Skeletal muscle tissue (tissue), 4 donors: Measurements from ENCODE around the gene NCF4. TPM values are rescaled to one million over a fixed set of nuclear protein-coding genes. Genes with fewer than 3 reads are reported as not detected.

Experiments used
- H3K27ac ChIP-seq: one replicate; pipeline ENCODE4 v1.7.0; 2013; ENCODE audit warnings: mild to moderate bottlenecking, low read depth, low read length, inconsistent platforms
- H3K27me3 ChIP-seq, 3 donors: one replicate each; pipeline ENCODE4 v1.7.0; 2013; ENCODE audit warnings: low read length in 3 of 3; ENCODE audit not compliant: control insufficient read depth in 3 of 3, insufficient read depth in 3 of 3
- H3K36me3 ChIP-seq, 3 donors: one replicate each; pipeline ENCODE4 v1.7.0; 2013; ENCODE audit warnings: low read length in 3 of 3; ENCODE audit not compliant: control insufficient read depth in 3 of 3, insufficient read depth in 3 of 3
- H3K4me1 ChIP-seq, 3 donors: one replicate each; pipeline ENCODE4 v1.7.0; 2013; ENCODE audit warnings: low read length in 3 of 3, mild to moderate bottlenecking in 3 of 3; ENCODE audit not compliant: control insufficient read depth in 3 of 3, insufficient read depth in 3 of 3
- H3K4me3 ChIP-seq, 3 donors: one replicate each; pipeline ENCODE4 v1.7.0; 2013; ENCODE audit warnings: low read length in 3 of 3
- H3K9ac ChIP-seq, 3 donors: one replicate each; pipeline ENCODE4 v1.7.0; 2013; ENCODE audit warnings: low read length in 3 of 3, mild to moderate bottlenecking in 3 of 3, moderate library complexity in 2 of 3, low read depth in 1 of 3
- H3K9me3 ChIP-seq, 3 donors: one replicate each; pipeline ENCODE4 v1.7.0; 2013; ENCODE audit warnings: low read length in 3 of 3; ENCODE audit not compliant: control insufficient read depth in 3 of 3
- total RNA-seq: library from RNA; depleted of rRNA; stranded (reverse); fragments of >200 nt; gene quantifications from one replicate; pipeline ENCODE4 v1.2.3, GENCODE V29; 2014
- donor health status: Osteomylitis.

NCF4 gene
- total RNA-seq: 6.8 TPM

GRCh38 chr22:36860821-36861659 is at the start of gene NCF4:
Gene NCF4 (plus strand): TSS chr22:36861006. CDS start chr22:36861172, 166 bp downstream.
- Histone ChIP-seq H3K4me1 (peaks cover 18 to 23% (median 20%) of the 10 kb centered on the region in 3 donors), H3K27me3 (peaks cover 3 to 12% (median 10%) of the 10 kb centered on the region in 3 donors), H3K36me3 (no peaks in the 10 kb centered on the region), H3K9ac (no peak within 1 kb of the TSS), H3K9me3 (no peaks in the 10 kb centered on the region), H3K4me3 (peak within 1 kb of the TSS in 1 of 3 donors; percentile 9), H3K27ac (peak within 1 kb of the TSS; percentile 49)

DNA sequence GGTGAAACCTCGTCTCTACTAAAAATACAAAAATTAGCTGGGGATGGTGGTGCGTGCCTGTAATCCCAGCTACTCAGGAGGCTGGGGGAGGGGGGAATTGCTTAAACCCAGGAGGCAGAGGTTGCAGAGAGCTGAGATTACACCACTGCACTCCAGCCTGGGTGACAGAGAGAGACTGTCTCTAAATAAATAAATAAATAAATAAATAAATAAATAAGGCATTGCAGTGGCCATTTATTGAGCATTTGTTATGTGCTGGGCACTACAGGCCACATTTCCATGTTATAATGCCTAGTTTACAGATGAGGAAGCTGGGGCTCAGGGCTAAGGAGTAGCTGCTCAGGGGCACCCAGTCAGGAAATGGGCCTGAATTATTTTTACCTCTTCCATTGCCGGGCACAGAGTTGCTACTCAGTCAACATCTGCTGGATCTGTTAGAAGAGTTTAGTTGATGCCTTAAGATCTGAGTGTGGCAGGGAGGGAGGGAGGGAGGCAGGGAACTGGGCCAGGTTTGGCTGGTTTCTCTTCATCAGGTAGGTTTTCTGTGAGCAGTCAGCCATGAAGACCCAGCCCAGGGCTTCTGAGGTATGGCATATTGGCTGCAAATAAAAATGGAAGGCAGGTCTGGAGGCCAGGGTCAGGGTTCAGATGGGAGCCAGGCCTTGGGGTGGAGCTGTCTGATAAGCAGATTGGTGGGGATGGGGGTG is 49.6 kb upstream of the NCF4 start:
- H3K9me3 ChIP-seq: no peaks in the 10 kb centered on the region
- peaks cover 46 to 67% (median 55%) of the 10 kb centered on the region in 3 donors for H3K27me3 ChIP-seq
- no peaks in the 10 kb centered on the region for H3K36me3 ChIP-seq
- H3K4me1 ChIP-seq: peaks cover 0 to 2% (median under 1%) of the 10 kb centered on the region in 3 donors
- no peak overlapping the region for H3K27ac ChIP-seq
- no peak overlapping the region for H3K9ac ChIP-seq
- H3K4me3 ChIP-seq: no peak overlapping the region

- H3K9me3 ChIP-seq: no peaks in the 10 kb centered on the region
- no peak overlapping the region for H3K9ac ChIP-seq
- peaks cover 69 to 82% (median 73%) of the 10 kb centered on the region in 3 donors for H3K27me3 ChIP-seq
- no peak overlapping the region for H3K27ac ChIP-seq
- peaks cover 4 to 23% (median 7%) of the 10 kb centered on the region in 3 donors for H3K4me1 ChIP-seq
- H3K4me3 ChIP-seq: no peak overlapping the region
- H3K36me3 ChIP-seq: no peaks in the 10 kb centered on the region
Observed at GRCh38 chr22:36814801-36815200, 46.0 kb upstream of the NCF4 start.

GRCh38 chr22:36815558-36816338 is 45.1 kb upstream of the NCF4 start:
- Histone ChIP-seq H3K27ac (no peak overlapping the region), H3K4me1 (peaks cover 4 to 23% (median 7%) of the 10 kb centered on the region in 3 donors), H3K9me3 (no peaks in the 10 kb centered on the region), H3K9ac (no peak overlapping the region), H3K36me3 (no peaks in the 10 kb centered on the region), H3K27me3 (peaks cover 69 to 84% (median 73%) of the 10 kb centered on the region in 3 donors), H3K4me3 (no peak overlapping the region)

GRCh38 chr22:36816339-36816635 is 44.5 kb upstream of the NCF4 start:
- no peaks in the 10 kb centered on the region for H3K36me3 ChIP-seq
- H3K9me3 ChIP-seq: no peaks in the 10 kb centered on the region
- H3K27me3 ChIP-seq: peaks cover 72 to 89% (median 73%) of the 10 kb centered on the region in 3 donors
- H3K9ac ChIP-seq: no peak overlapping the region
- no peak overlapping the region for H3K4me3 ChIP-seq
- H3K27ac ChIP-seq: no peak overlapping the region
- H3K4me1 ChIP-seq: peaks cover 4 to 23% (median 7%) of the 10 kb centered on the region in 3 donors

DNA sequence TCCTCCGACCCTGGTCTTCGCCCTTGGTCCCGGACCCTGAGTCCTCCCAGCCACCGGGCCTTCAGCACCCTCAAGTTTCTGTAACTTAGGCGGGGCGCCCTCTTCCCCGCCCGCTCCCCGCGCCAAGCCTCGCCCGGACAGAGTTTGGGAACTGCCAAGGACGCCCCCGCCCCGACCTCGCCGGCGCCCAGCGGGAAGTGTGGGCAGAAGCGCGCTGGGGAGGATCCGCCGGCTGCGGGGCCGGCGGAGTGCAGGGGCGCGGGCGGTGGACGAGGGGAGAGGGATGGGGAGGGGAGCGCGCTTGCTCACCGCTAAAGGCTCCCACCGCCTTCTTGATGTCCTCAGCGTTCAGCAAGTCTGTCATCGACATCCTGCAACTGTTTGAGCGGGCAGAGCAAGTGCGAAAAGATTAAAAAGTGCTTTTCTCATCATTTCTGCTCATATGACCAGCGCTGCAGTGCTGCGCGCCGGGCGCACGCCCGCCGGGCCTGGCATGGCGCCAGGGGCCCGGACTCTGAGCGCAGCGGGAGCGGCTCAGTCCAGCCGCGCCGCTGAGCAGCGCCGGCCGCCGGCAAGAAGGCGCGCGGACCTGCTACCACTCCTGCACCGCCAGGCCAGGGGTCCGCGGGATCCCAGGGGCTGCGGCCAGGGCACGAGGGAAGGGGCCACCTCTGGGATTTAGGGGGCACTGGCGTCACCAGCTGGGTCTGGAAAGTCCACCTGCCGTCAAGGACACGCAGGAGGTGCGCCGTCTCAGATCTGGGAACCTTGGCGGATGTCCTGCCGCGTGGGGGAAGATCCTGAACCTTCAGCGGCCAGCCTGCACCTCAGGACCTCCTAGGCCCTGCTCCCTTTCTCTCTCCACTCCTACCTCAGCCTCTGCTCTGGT is 43.9 kb upstream of the NCF4 start, which contains the start of gene PVALB:
Gene PVALB, minus strand, starts transcription at position 400 of the 889 bp plus-strand sequence. Its CDS starts 30 bp downstream, at position 370.
- H3K27me3 ChIP-seq: peaks cover 71 to 87% (median 75%) of the 10 kb centered on the region in 3 donors

GRCh38 chr22:36817525-36817848 is 43.3 kb upstream of the NCF4 start:
- H3K9me3 ChIP-seq: no peaks in the 10 kb centered on the region
- no peaks in the 10 kb centered on the region for H3K36me3 ChIP-seq
- H3K27ac ChIP-seq: no peak overlapping the region
- H3K27me3 ChIP-seq: peaks cover 71 to 87% (median 71%) of the 10 kb centered on the region in 3 donors
- no peak overlapping the region for H3K9ac ChIP-seq
- H3K4me1 ChIP-seq: peaks cover 4 to 23% (median 7%) of the 10 kb centered on the region in 3 donors
- H3K4me3 ChIP-seq: no peak overlapping the region

More for the DNA sequence above, 43.9 kb upstream of the NCF4 start, which contains the start of gene PVALB:
- Histone ChIP-seq H3K4me1 (peaks cover 4 to 23% (median 7%) of the 10 kb centered on the region in 3 donors), H3K9me3 (no peaks in the 10 kb centered on the region), H3K27ac (no peak within 1 kb of the TSS), H3K36me3 (no peaks in the 10 kb centered on the region), H3K4me3 (peak within 1 kb of the TSS in 2 of 3 donors; percentile 31 to 54), H3K9ac (peak within 1 kb of the TSS in 1 of 3 donors; percentile 33)

DNA sequence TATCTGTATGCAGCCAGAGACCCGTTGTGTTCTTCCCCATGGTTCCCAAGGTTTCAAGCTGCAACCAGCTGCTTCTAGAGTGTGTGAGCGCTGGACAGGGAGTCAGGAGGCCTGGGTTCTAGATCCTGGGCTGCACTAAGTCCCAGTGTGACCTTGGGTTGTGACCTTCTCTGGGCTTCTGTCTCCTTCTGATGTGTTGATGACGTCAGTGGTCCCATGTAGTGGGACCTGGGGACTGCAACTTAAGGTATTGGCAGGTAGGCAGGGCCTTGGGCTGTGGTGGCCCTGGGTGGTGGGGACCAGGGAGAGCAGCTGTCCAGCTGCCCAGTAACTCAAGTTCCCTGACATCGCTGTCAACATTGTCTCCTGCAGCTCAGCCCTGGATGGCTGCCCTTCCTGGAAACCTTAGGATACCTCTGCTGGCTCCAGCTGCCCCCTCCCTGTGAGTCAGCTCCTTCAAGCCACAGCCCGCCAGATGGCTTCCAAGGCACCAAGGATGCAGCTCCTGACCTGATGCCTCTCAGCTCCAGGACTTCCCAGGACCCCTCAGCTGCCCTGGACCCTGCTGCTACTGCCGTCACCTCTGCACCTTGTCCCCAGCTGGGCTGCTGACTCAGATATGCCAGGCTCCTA is 42.7 kb upstream of the NCF4 start:
- Histone ChIP-seq H3K27me3 (peaks cover 64 to 86% (median 65%) of the 10 kb centered on the region in 3 donors), H3K4me1 (peaks cover 9 to 30% (median 10%) of the 10 kb centered on the region in 3 donors), H3K36me3 (no peaks in the 10 kb centered on the region), H3K4me3 (no peak overlapping the region), H3K9ac (no peak overlapping the region), H3K9me3 (no peaks in the 10 kb centered on the region), H3K27ac (no peak overlapping the region)
